K562 (cell line): ENCODE results near the gene EEF1A2. TPM values are rescaled to one million over a fixed set of nuclear protein-coding genes. Genes with fewer than 3 reads are reported as not detected.

Experiments used
- ARNT ChIP-seq, 2 experiments: fragments of 450-650 bp; IDR thresholded peaks; 2 replicates each; pipeline ENCODE4 v1.6.1; 2016; ENCODE audit warnings: mild to moderate bottlenecking in 1 of 2
- BRD4 ChIP-seq: fragments of 200-600 bp; sonication (generic); IDR thresholded peaks from 2 replicates; pipeline ENCODE4 v1.6.1; 2017; ENCODE audit warnings: inconsistent platforms
- DMBX1 ChIP-seq: fragments of 250-450 bp; sonication (Bioruptor Pico); IDR thresholded peaks from 2 replicates; pipeline ENCODE4 v1.8.0; 2022; ENCODE audit warnings: inconsistent platforms, mild to moderate bottlenecking, moderate library complexity, borderline replicate concordance
- EGR1 ChIP-seq: fragments of 450-650 bp; conservative IDR thresholded peaks from 2 replicates; pipeline ENCODE4 v1.6.1; 2017; ENCODE audit warnings: mild to moderate bottlenecking
- HDAC8 ChIP-seq: fragments of 450-650 bp; IDR thresholded peaks from 2 replicates; pipeline ENCODE4 v1.6.1; 2016; ENCODE audit warnings: mild to moderate bottlenecking, missing genetic modification characterization, moderate library complexity, missing compliant biosample characterization
- JUND ChIP-seq, 2 experiments: IDR thresholded peaks; 2 replicates in 1 of 2; 3 replicates in 1 of 2; pipeline ENCODE4 v1.6.1; 2011; ENCODE audit warnings: borderline replicate concordance in 2 of 2, low read depth in 2 of 2, low read length in 2 of 2, improper control_type of control experiment in 1 of 2, missing biosample characterization in 1 of 2, missing genetic modification characterization in 1 of 2, missing genetic modification reagents in 1 of 2
- MXI1 ChIP-seq: IDR thresholded peaks from 2 replicates; pipeline ENCODE4 v1.6.1; 2011; ENCODE audit warnings: low read depth, mild to moderate bottlenecking, improper control_type of control experiment, low read length
- NCOA4 ChIP-seq: fragments of 450-650 bp; IDR thresholded peaks from 2 replicates; pipeline ENCODE4 v1.6.1; 2018; ENCODE audit warnings: mild to moderate bottlenecking; ENCODE audit not compliant: partially characterized antibody
- PHF8 ChIP-seq: fragments of 200-600 bp; sonication (generic); IDR thresholded peaks from 2 replicates; pipeline ENCODE4 v1.6.1; 2012; ENCODE audit warnings: mixed run types, mild to moderate bottlenecking, inconsistent platforms, low read length, moderate library complexity, borderline replicate concordance
- PPARD ChIP-seq: fragments of 250-450 bp; sonication (Bioruptor Pico); IDR thresholded peaks from 2 replicates; pipeline ENCODE4 v1.8.0; 2022; ENCODE audit warnings: inconsistent platforms, mild to moderate bottlenecking, moderate library complexity
- RB1 ChIP-seq: fragments of 450-650 bp; IDR thresholded peaks from 2 replicates; pipeline ENCODE4 v1.6.1; 2017; ENCODE audit warnings: low read depth, mild to moderate bottlenecking
- RBFOX2 ChIP-seq: fragments of 200-400 bp; formaldehyde crosslinking; IDR thresholded peaks from 2 replicates; pipeline ENCODE4 v1.6.1; 2017; ENCODE audit warnings: low read depth, mild to moderate bottlenecking, low read length, moderate library complexity
- SIN3A ChIP-seq, 2 experiments: fragments of 150-350 bp in 1 of 2; IDR thresholded peaks; 2 replicates each; pipeline ENCODE4 v1.6.1; 2011 to 2016; ENCODE audit warnings: borderline replicate concordance in 2 of 2, low read depth in 2 of 2, low read length in 2 of 2, mild to moderate bottlenecking in 2 of 2, moderate library complexity in 2 of 2; ENCODE audit not compliant: control insufficient read depth in 1 of 2
- SMAD4 ChIP-seq: fragments of 250-450 bp; sonication (Bioruptor Pico); conservative IDR thresholded peaks from 2 replicates; pipeline ENCODE4 v1.8.0; 2021; ENCODE audit warnings: inconsistent platforms, mild to moderate bottlenecking, moderate library complexity
- ZBTB7A ChIP-seq: IDR thresholded peaks from 2 replicates; pipeline ENCODE4 v1.6.1; 2011; ENCODE audit warnings: low read depth, mild to moderate bottlenecking, low read length, moderate library complexity, borderline replicate concordance; ENCODE audit not compliant: control insufficient read depth
- ZFP30 ChIP-seq: fragments of 250-450 bp; sonication (Bioruptor Pico); IDR thresholded peaks from 2 replicates; pipeline ENCODE4 v1.8.0; 2022; ENCODE audit warnings: moderate library complexity, mild to moderate bottlenecking, inconsistent platforms, borderline replicate concordance
- ZNF592 ChIP-seq: fragments of 450-650 bp; IDR thresholded peaks from 2 replicates; pipeline ENCODE4 v1.6.1; 2017; ENCODE audit warnings: antibody characterized with exemption, mild to moderate bottlenecking
- ZNF639 ChIP-seq, 2 experiments: fragments of 200-800 bp in 1 of 2; sonication (Bioruptor generic) in 1 of 2; sonication (generic) in 1 of 2; formaldehyde crosslinking in 1 of 2; IDR thresholded peaks in 1 of 2; conservative IDR thresholded peaks in 1 of 2; 2 replicates each; pipeline versions ENCODE4 v1.5.0 to v1.6.1; 2016 to 2020; ENCODE audit warnings: missing compliant biosample characterization in 1 of 2, missing genetic modification characterization in 1 of 2, missing genetic modification reagents in 1 of 2
- ZNF780A ChIP-seq: fragments of 250-450 bp; sonication (Bioruptor Pico); IDR thresholded peaks from 2 replicates; pipeline ENCODE4 v1.5.0; 2021; ENCODE audit warnings: mild to moderate bottlenecking
- polyA plus RNA-seq, 8 experiments: library from polyadenylated mRNA; depleted of rRNA in 4 of 8; stranded (reverse) in 5 of 8; unstranded in 3 of 8; fragments of >200 nt; fragmentation: Nextera tagmentation in 2 of 8; fragmentation: Illumina TruSeq in 1 of 8; extraction: Ambion mirVana in 2 of 8; extraction: Trizol in 1 of 8; gene quantifications; 2 replicates each; pipeline versions ENCODE4 v1.2.1 to v1.2.3, GENCODE V29; 2011 to 2014; ENCODE audit warnings: inconsistent platforms in 1 of 8, missing spikeins in 1 of 8
- total RNA-seq, 7 experiments: library from RNA; depleted of rRNA in 6 of 7; stranded (reverse); fragments of >200 nt in 6 of 7; fragmentation: Illumina TruSeq in 2 of 7; extraction: Trizol in 2 of 7; gene quantifications; 2 replicates each; pipeline versions ENCODE4 v1.2.1 to v1.2.3, GENCODE V29; 2011 to 2021; ENCODE audit warnings: low replicate concordance in 1 of 7
- TF ChIP-seq, protein P1 (sequence below), 3 experiments: IDR thresholded peaks in 2 of 3; conservative IDR thresholded peaks in 1 of 3; 2 replicates each; pipeline ENCODE4 v1.5.1; 2011 to 2012; ENCODE audit warnings: low read length in 3 of 3, mild to moderate bottlenecking in 3 of 3, control low read depth in 2 of 3, improper control_type of control experiment in 1 of 3, inconsistent platforms in 1 of 3, low read depth in 1 of 3, mixed read lengths in 1 of 3, moderate library complexity in 1 of 3; ENCODE audit not compliant: insufficient read depth in 2 of 3

EEF1A2 gene
- total and polyA plus RNA-seq, 9 of the 15 experiments (the other 6 are each of a cell fraction or from before 2014, with no cell fraction given), result 0.04 to 29.6 (median 11.5) TPM

- TF ChIP-seq ZNF639 (CRISPR knock-in tag; conservative IDR thresholded peaks at IDR 0.05 in 1 of 2, IDR thresholded peaks at IDR 0.05 in 1 of 2) (peak in 1 of 2 experiments; percentile 67; a peak in 2 of 4 replicates), DMBX1 (no peak), PPARD (CRISPR knock-in tag) (no peak), ZNF780A (no peak), NCOA4 (no peak), BRD4 (no peak), RB1 (peak; percentile 67; the same call in 1 of the 2 replicates), EGR1 (peak; percentile 25; the same call in 1 of the 2 replicates), HDAC8 (tag) (no peak), MXI1 (no peak), ARNT (IDR thresholded peaks at IDR 0.05) (no peak), SMAD4 (CRISPR knock-in tag) (peak; percentile 45; the same call in 1 of the 2 replicates), JUND (IDR thresholded peaks at IDR 0.05; ENCODE audit: borderline replicate concordance, low read depth, low read length) (no peak), JUND (tag; IDR thresholded peaks at IDR 0.05; ENCODE audit: borderline replicate concordance, low read depth, low read length) (no peak), RBFOX2 (peak; percentile 70), SIN3A (IDR thresholded peaks at IDR 0.05; ENCODE audit: borderline replicate concordance in 2 of 2, control insufficient read depth in 1 of 2, low read depth in 2 of 2, low read length in 2 of 2) (peak in 1 of 2 experiments; percentile 12; a peak in 1 of 4 replicates), ZFP30 (CRISPR knock-in tag) (no peak), ZNF592 (no peak), PHF8 (peak; percentile 23; the same call in 1 of the 2 replicates), ZBTB7A (0 out of 2 replicates have a peak, but pooled peaks have one; percentile 57)
- TF ChIP-seq, protein P1, sequence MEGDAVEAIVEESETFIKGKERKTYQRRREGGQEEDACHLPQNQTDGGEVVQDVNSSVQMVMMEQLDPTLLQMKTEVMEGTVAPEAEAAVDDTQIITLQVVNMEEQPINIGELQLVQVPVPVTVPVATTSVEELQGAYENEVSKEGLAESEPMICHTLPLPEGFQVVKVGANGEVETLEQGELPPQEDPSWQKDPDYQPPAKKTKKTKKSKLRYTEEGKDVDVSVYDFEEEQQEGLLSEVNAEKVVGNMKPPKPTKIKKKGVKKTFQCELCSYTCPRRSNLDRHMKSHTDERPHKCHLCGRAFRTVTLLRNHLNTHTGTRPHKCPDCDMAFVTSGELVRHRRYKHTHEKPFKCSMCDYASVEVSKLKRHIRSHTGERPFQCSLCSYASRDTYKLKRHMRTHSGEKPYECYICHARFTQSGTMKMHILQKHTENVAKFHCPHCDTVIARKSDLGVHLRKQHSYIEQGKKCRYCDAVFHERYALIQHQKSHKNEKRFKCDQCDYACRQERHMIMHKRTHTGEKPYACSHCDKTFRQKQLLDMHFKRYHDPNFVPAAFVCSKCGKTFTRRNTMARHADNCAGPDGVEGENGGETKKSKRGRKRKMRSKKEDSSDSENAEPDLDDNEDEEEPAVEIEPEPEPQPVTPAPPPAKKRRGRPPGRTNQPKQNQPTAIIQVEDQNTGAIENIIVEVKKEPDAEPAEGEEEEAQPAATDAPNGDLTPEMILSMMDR (IDR thresholded peaks at IDR 0.05 in 2 of 3, conservative IDR thresholded peaks at IDR 0.05 in 1 of 3; ENCODE audit: insufficient read depth in 2 of 3, low read depth in 1 of 3, low read length in 3 of 3), result peak in 2 of 3 experiments; percentile 38 to 53; a peak in 3 of 6 replicates
Measured at GRCh38 chr20:63498960-63499337, at the start of gene EEF1A2 (continued).
